ENCODE measurements around the gene JUN.
"Not testable (repeated sequence)": the region's sequence is repeated elsewhere in the genome, so short reads cannot be mapped to it uniquely, and the experiment has no call there.

Gene JUN

DNA sequence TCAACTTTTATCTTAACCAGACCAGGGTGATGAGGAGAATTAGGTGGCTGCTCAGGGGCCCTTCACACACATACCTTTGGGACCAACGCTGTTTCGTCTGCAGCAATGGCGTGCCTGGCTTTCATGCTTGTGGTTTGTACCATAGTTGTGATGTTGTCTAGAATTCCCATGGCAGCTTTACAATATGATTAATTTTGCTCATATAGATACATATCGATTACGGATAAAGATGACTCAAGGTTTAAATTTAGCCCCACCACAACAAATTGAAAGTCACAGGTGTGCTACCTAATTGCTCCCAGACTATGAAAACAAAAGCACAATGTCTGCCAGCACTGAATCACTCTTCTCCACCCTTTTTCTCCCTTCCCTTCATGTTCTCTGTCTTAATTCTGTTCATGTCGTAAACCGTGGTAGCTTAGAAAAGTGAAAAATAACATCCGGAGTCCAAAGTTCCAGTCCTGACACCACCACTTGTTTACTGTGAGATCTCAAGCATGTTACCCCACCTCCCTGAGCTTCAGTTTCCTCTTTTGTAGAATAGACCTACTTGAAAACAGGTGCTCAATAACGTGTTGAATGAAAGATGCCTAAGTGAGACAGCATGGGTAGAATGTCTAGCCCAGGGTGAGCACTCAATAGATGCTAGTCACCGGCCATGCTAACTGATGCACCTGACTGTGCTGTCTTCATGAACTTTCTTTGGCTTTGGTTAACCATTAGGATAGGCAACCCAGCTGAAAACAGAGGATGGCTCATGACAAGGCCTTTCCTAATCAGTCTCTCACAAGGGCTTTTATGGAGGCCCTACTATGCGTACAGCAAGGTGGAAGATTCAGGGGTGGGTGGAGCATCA is 22.1 kb upstream of the JUN start:
- no peak for DNase-seq

DNA sequence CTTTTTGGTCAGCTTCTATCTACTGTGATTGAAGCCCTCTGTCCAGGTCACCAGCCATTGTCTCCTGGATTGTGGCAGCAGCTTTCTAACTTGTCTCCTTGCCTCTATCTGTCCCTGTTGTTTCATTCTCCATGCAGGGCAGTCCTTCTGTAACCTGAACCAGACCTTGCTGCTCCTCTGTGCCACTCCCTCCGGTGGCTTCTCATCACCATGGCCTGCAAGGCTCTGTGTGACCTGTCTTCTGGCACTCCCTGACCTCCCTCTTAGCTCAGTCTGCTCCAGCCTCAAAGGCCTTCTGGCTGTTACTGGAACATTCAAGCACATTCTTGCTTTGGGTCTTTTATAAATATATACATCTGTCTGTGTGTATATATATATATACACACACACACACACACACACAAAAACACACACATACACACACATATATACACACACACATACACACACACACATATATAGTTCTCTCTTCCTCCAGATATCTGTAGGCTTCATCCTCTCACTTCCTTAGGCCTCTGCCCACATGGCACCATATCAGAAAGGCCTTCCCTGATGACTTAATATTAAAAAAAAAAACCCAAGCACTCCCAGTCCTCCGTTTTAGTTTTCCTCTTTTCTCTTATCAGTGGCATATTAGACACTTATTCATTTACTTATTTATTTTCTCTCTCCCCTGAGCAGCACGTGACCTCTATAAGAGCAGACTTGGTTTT is 21.2 kb upstream of the JUN start:
- DNase-seq = no peak

GRCh38 chr1:58803858-58804257 is 20.0 kb upstream of the JUN start:
- DNase-seq = no peak

GRCh38 chr1:58802640-58803399 is 19.0 kb upstream of the JUN start:
- peak; percentile 38 for DNase-seq

DNA sequence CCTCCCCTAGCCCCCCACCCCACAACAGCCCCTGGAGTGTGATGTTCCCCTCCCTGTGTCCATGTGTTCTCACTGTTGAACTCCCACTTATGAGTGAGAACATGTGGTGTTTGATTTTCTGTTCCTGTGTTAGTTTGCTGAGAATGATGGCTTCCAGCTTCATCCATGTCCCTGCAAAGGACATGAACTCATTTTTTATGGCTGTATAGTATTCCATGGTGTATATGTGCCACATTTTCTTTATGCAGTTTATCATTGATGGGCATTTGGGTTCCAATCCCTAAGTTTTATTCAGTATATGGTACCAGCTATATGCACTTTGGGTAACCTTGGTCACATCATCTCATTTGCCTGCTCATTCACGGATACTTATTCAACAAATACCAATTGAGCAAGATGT is 17.4 kb upstream of the JUN start:
- DNase-seq = not testable (repeated sequence)

DNA sequence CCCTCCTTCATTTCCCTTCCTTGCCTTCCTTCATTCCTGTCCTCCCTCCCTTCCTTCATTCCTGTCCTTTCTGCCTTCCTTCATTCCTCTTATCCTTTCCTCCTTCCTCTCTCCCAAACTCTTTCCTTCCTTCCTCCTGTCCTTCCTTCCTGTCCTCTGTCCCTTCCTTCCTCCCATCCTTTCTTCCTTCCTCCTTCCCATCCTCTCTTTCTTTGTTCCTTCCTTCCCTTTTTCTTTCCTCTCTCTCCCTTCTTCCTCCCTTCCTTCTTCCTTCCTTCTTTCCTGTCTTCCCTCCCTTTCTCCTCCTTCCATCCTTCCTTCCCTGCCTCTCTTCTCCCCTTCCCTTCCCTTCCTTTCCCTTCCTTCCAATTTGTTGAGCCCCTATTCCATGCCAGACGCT is 15.8 kb upstream of the JUN start:
- DNase-seq = no peak

GRCh38 chr1:58798910-58799442 is 15.1 kb upstream of the JUN start:
- no peak for DNase-seq

GRCh38 chr1:58796416-58796815 is 12.6 kb upstream of the JUN start:
- DNase-seq = no peak

GRCh38 chr1:58794585-58794984 is 10.7 kb upstream of the JUN start:
- DNase-seq = no peak

GRCh38 chr1:58792846-58793245 is 9.0 kb upstream of the JUN start:
- DNase-seq = no peak

- no peak for DNase-seq
Observed at GRCh38 chr1:58791106-58791505, 7.3 kb upstream of the JUN start.

GRCh38 chr1:58789996-58790660 is 6.3 kb upstream of the JUN start:
- no peak for DNase-seq

- no peak for DNase-seq
Observed at GRCh38 chr1:58789322-58789856, 5.5 kb upstream of the JUN start.

- DNase-seq = no peak
Observed at GRCh38 chr1:58788259-58788658, 4.4 kb upstream of the JUN start.

DNA sequence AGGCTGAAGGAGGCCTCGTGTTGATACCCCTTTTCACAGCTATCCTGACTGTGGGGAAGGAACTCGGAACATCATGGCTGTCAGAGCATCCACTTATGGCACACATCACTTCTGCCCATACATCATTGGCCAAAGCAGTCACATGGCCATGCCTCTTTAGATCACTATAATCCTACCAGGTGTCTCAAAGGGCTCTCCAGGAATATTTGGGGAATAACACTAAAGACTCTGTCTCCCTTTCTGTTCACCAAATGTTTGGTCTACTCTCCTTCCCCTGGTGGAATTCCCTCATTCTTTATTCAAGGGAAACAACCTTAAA is 3.0 kb upstream of the JUN start:
- DNase-seq = no peak

DNA sequence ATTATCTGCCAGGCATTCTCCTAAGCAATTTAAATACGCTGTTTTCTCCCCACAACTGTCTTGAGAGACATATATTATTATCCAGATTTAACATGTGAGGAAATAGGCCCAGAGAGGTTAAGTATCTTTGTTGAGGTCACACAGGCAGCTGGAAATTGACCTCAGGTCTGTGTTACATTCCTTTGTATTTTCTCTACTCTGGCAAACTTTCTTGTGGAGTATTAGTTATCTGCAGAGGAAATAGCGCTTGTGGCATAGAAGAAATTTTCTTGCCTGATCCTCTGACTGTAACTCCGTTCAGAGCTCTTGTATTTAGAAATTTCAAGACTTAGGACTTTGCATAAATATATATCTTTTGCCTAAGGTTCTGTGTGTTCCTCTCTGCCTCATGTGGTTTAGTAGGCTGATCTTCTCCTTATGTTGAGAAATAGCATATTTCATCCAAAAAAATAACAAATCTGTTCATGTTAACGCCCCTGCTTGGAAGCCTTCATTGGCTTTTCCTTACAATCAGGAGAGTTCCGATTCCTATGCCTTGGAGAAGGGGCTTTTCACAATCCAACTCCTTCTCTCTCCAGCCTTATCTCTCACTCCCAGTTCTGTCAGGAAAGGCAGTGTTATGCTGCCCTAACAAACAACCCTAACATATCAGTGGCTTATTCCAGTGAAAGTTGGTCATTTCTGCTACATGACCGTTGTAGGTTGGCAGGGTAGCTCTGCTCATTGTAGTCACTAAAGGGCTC is 2.5 kb upstream of the JUN start:
- no peak for DNase-seq

DNA sequence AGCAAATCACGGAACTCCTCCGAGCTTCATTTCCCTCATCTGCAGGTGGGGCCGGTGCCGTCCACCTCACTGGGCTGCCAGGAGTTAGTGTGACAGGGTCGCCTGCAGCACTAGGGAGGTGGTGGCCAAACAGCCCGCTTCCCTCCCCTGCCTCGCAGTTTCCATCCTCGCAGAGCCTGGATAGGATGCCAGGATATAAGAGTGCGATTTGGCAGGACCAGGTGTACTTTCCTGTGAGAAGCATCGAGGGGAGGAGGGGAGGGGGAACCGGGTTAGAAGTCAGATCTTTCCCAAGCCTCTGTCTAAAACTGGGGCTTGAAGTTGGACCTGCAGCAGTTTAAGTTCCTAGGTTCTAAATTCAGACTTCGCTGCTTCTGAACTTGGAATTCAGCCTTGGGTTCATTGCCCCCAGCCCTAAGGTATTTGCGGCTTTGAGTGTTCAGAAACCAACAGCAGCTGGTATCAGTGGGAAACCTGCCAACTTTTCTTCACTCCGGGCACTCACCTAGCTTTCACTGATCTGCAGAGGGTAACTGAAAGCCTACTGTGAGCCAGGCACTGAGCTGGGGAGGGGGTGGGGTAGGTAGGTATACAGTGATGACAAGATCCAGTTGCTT is 1.7 kb upstream of the JUN start:
- peak; percentile 84 for DNase-seq

GRCh38 chr1:58784758-58785441 is 1.1 kb upstream of the JUN start:
- DNase-seq = peak; percentile 84

GRCh38 chr1:58783090-58783992 is 506 bp downstream of the JUN start:
- DNase-seq = no peak

Measured in DMS153 (cell line).